A549 (cell line): ENCODE measurements around the gene DNAAF6. TPM values are rescaled to one million over a fixed set of nuclear protein-coding genes. Genes with fewer than 3 reads are reported as not detected.
A peak's percentile ranks its signal among the peaks of the same experiment; 100 is the strongest.

Experiments
- ATAC-seq, 2 experiments: fragments of 200-7000 bp in 1 of 2; fragments of >200 bp in 1 of 2; cut with Nextera tagmentation in 1 of 2; cut with Tn5 transposase in 1 of 2; 3 replicates each; pipeline versions ENCODE4 v1.8.0 to v1.9.1; 2018 to 2020; ENCODE audit warnings: mild to moderate bottlenecking in 1 of 2, moderate library complexity in 1 of 2
- CTCF ChIA-PET: fragments of 300-600 bp; sonication (Branson Sonifier 250); formaldehyde crosslinking; extraction: SDS; loops from one replicate; lab custom pipeline; 2021; ENCODE audit warnings: antibody characterized with exemption, inconsistent platforms; lab: Yijun Ruan, JAX
- POLR2A ChIA-PET: fragments of 350-600 bp; formaldehyde crosslinking; extraction: SDS; loops from one replicate; lab custom pipeline; 2021; ENCODE audit warnings: antibody characterized with exemption, inconsistent platforms; lab: Yijun Ruan, JAX
- DNase-seq, 2 experiments: peaks; one replicate each; pipeline versions ENCODE4 v3.0.0 to v3.0.0-alpha.2; 2011 to 2016; ENCODE audit warnings: low read depth in 1 of 2, low spot score in 1 of 2
- FAIRE-seq: peaks from 2 replicates; lab custom pipeline; 2011; peaks lifted over from hg19 to GRCh38; lab: Jason Lieb, UNC
- H3K27ac ChIP-seq, 2 experiments: fragments of >200 bp; sonication (Bioruptor Twin); formaldehyde crosslinking; 3 replicates each; pipeline ENCODE4 v1.5.1; 2016 to 2017
- H3K4me1 ChIP-seq: fragments of >200 bp; sonication (Bioruptor Twin); formaldehyde crosslinking; 3 replicates; pipeline ENCODE4 v1.6.1; 2016
- H3K4me2 ChIP-seq: fragments of >200 bp; sonication (Bioruptor Twin); formaldehyde crosslinking; 3 replicates; pipeline ENCODE4 v1.6.1; 2016
- H3K4me3 ChIP-seq: fragments of >200 bp; sonication (Bioruptor Twin); formaldehyde crosslinking; 3 replicates; pipeline ENCODE4 v1.5.1; 2016
- H3K9me3 ChIP-seq: fragments of >200 bp; sonication (Bioruptor Twin); formaldehyde crosslinking; 3 replicates; pipeline ENCODE4 v1.6.1; 2016
- BHLHE40 ChIP-seq: IDR thresholded peaks from 2 replicates; pipeline ENCODE4 v1.6.1; 2012; ENCODE audit warnings: low read depth, low read length, inconsistent platforms
- CBX8 ChIP-seq: fragments of 200-600 bp; sonication (generic); IDR thresholded peaks from 2 replicates; pipeline ENCODE4 v1.6.1; 2016
- EHMT2 ChIP-seq: fragments of 200-600 bp; sonication (generic); IDR thresholded peaks from 2 replicates; pipeline ENCODE4 v1.6.1; 2016; ENCODE audit warnings: antibody characterized with exemption, low read depth, mild to moderate bottlenecking, moderate library complexity
- FOSL2 ChIP-seq, 2 experiments: fragments of 450-650 bp in 1 of 2; fragments of >200 bp in 1 of 2; sonication (Bioruptor Twin) in 1 of 2; formaldehyde crosslinking; IDR thresholded peaks; 2 replicates each; pipeline versions ENCODE4 v1.5.0 to v1.6.1; 2016 to 2020; ENCODE audit warnings: mild to moderate bottlenecking in 1 of 2, moderate library complexity in 1 of 2
- FOXS1 ChIP-seq: fragments of 250-450 bp; sonication (Bioruptor Pico); IDR thresholded peaks from 2 replicates; pipeline ENCODE4 v1.5.0; 2020; ENCODE audit warnings: mild to moderate bottlenecking, moderate library complexity
- HOXA7 ChIP-seq: fragments of 250-450 bp; sonication (Bioruptor Pico); IDR thresholded peaks from 2 replicates; pipeline ENCODE4 v1.5.0; 2020; ENCODE audit warnings: mild to moderate bottlenecking, moderate library complexity
- HOXB13 ChIP-seq: fragments of 250-450 bp; sonication (Bioruptor Pico); IDR thresholded peaks from 2 replicates; pipeline ENCODE4 v1.5.0; 2020; ENCODE audit warnings: low read depth, mild to moderate bottlenecking, moderate library complexity
- HOXB5 ChIP-seq: fragments of 250-450 bp; sonication (Bioruptor Pico); IDR thresholded peaks from 2 replicates; pipeline ENCODE4 v1.5.0; 2020; ENCODE audit warnings: mild to moderate bottlenecking, moderate library complexity
- KDM1A ChIP-seq: fragments of 200-600 bp; sonication (generic); IDR thresholded peaks from 2 replicates; pipeline ENCODE4 v1.6.1; 2016; ENCODE audit warnings: low read depth, mild to moderate bottlenecking
- KDM5A ChIP-seq: fragments of 200-600 bp; sonication (generic); IDR thresholded peaks from 2 replicates; pipeline ENCODE4 v1.6.1; 2016; ENCODE audit warnings: antibody characterized with exemption, mild to moderate bottlenecking
- MAFK ChIP-seq: fragments of 450-650 bp; IDR thresholded peaks from 2 replicates; pipeline ENCODE4 v1.6.1; 2014; ENCODE audit not compliant: partially characterized antibody
- NFE2L2 ChIP-seq: fragments of 150-350 bp; conservative IDR thresholded peaks from 2 replicates; pipeline ENCODE4 v1.6.1; 2014; ENCODE audit warnings: low read length
- NR3C1 ChIP-seq: fragments of >200 bp; sonication (Bioruptor Twin); formaldehyde crosslinking; IDR thresholded peaks from 3 replicates; pipeline ENCODE4 v1.6.1; 2017
- POLR2AphosphoS2 ChIP-seq: conservative IDR thresholded peaks from 2 replicates; pipeline ENCODE4 v1.6.1; 2012; ENCODE audit warnings: low read length, improper control_type of control experiment, inconsistent platforms
- RARB ChIP-seq: fragments of 250-450 bp; sonication (Bioruptor Pico); IDR thresholded peaks from 2 replicates; pipeline ENCODE4 v1.8.0; 2021; ENCODE audit warnings: mild to moderate bottlenecking, moderate library complexity
- REST ChIP-seq: fragments of 200-600 bp; sonication (generic); IDR thresholded peaks from 2 replicates; pipeline ENCODE4 v1.6.1; 2016; ENCODE audit warnings: antibody characterized with exemption, mild to moderate bottlenecking, moderate library complexity
- TFCP2L1 ChIP-seq: fragments of 250-450 bp; sonication (Bioruptor Pico); IDR thresholded peaks from 2 replicates; pipeline ENCODE4 v1.5.0; 2021; ENCODE audit warnings: mild to moderate bottlenecking
- ZNF302 ChIP-seq: fragments of 250-450 bp; sonication (Bioruptor Pico); IDR thresholded peaks from 2 replicates; pipeline ENCODE4 v1.9.0; 2021; ENCODE audit warnings: inconsistent platforms, mild to moderate bottlenecking, moderate library complexity
- ZSCAN20 ChIP-seq: fragments of 250-450 bp; sonication (Bioruptor Pico); IDR thresholded peaks from 2 replicates; pipeline ENCODE4 v1.8.0; 2022; ENCODE audit warnings: mild to moderate bottlenecking, moderate library complexity
- WGBS: methylation state at CpG from one replicate; pipeline ENCODE4 v1.1.6; 2017; ENCODE audit errors: missing lambda C conversion rate; 5-methylcytosine and 5-hydroxymethylcytosine counted together
- polyA plus RNA-seq, 4 experiments: library from polyadenylated mRNA; depleted of rRNA in 3 of 4; stranded (reverse); fragments of >200 nt; fragmentation: RNase III in 1 of 4; extraction: RNeasy Plus Mini Kit Qiagen cat#74134 plus additional on column Dnase treatment in 1 of 4; gene quantifications; 2 replicates in 3 of 4; 3 replicates in 1 of 4; pipeline ENCODE4 v1.2.3, GENCODE V29; 2011 to 2017
- TF ChIP-seq, protein P1 (sequence below): fragments of >200 bp; sonication (Bioruptor Twin); formaldehyde crosslinking; IDR thresholded peaks from 2 replicates; pipeline ENCODE4 v1.6.1; 2016
- TF ChIP-seq, protein P2 (sequence below): fragments of >200 bp; sonication (Bioruptor Twin); formaldehyde crosslinking; IDR thresholded peaks from 3 replicates; pipeline ENCODE4 v1.6.1; 2016

DNAAF6 gene
- polyA plus RNA-seq, 2 of the 4 experiments (the other 2 are of a cell fraction): not detected

- Histone ChIP-seq H3K4me2 (no peak overlapping the region), H3K9me3 (no peaks in the 10 kb centered on the region), H3K4me3 (no peak overlapping the region), H3K4me1 (no peaks in the 10 kb centered on the region), H3K27ac (no peak overlapping the region)
- no peak for TF ChIP-seq TFCP2L1
- TF ChIP-seq KDM5A: no peak
- no peak for TF ChIP-seq CBX8
- TF ChIP-seq REST: no peak
- no peak for TF ChIP-seq FOXS1 (CRISPR knock-in tag)
- no peak for TF ChIP-seq HOXB5 (CRISPR knock-in tag)
- no peak for TF ChIP-seq HOXB13
- TF ChIP-seq HOXA7 (CRISPR knock-in tag): no peak
- no peak for TF ChIP-seq BHLHE40
- DNase-seq: no peak
- no peak for FAIRE-seq
- WGBS: 100% methylated on average over 1 of the region's 1 CpG
- POLR2A ChIA-PET: no interaction called here
- CTCF ChIA-PET: no interaction called here
- ATAC-seq: no peak
Measured at GRCh38 chrX:107226757-107227156, 20.3 kb downstream of the DNAAF6 start.

DNA sequence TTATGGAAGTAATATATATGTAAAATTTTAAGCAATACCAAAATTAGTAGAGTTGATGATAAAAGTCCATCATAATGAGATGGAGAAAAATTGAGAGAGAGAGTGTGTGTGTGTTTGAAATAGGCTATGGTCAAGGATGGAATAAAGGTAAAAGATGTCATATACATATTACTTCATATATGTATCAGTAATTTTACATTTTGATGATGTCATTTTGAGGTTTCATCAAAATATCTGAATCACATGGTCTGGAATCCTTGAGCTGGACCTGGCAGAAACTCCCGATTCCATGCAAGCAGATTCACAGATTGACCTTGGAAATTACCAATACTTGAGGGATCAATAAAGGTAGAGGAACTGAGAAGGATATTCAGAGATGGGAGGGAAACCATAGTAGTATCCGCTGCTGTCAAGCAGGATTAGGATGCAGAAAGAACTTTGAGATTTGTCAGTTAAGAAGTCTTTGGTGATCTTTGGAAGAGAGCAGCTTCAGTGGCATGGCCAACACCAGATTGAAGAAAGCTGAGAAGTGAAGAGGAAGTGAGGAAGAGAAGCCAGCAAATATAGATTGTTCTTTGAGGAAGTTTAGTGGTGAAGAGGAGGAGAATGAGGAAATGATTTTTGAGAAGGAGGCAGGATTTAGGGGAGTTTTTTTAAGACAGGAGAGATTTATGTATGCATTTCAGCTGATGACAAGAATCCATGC lies 21.5 kb downstream of the DNAAF6 start:
- FAIRE-seq (peak; percentile 98), ATAC-seq (no peak), DNase-seq (no peak)
- Histone ChIP-seq H3K4me1 (no peaks in the 10 kb centered on the region), H3K27ac (no peak overlapping the region), H3K4me3 (no peak overlapping the region), H3K4me2 (no peak overlapping the region), H3K9me3 (no peaks in the 10 kb centered on the region)
- CTCF ChIA-PET: no interaction called here
- TF ChIP-seq FOSL2 (IDR thresholded peaks at IDR 0.05) (no peak), FOSL2 (CRISPR knock-in tag; IDR thresholded peaks at IDR 0.05) (no peak), NFE2L2 (no peak), RARB (no peak), ZNF302 (no peak), MAFK (no peak), EHMT2 (no peak), KDM1A (no peak), NR3C1 (no peak), POLR2AphosphoS2 (no peak), ZSCAN20 (CRISPR knock-in tag) (no peak), TFCP2L1 (no peak), FOXS1 (CRISPR knock-in tag) (no peak)
- TF ChIP-seq, protein P1, sequence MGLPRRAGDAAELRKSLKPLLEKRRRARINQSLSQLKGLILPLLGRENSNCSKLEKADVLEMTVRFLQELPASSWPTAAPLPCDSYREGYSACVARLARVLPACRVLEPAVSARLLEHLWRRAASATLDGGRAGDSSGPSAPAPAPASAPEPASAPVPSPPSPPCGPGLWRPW: no peak
- TF ChIP-seq, protein P2, sequence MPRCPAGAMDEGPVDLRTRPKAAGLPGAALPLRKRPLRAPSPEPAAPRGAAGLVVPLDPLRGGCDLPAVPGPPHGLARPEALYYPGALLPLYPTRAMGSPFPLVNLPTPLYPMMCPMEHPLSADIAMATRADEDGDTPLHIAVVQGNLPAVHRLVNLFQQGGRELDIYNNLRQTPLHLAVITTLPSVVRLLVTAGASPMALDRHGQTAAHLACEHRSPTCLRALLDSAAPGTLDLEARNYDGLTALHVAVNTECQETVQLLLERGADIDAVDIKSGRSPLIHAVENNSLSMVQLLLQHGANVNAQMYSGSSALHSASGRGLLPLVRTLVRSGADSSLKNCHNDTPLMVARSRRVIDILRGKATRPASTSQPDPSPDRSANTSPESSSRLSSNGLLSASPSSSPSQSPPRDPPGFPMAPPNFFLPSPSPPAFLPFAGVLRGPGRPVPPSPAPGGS: no peak
- POLR2A ChIA-PET: no interaction called here
- 76% methylated on average over 2 of the region's 2 CpGs for WGBS
